Activated effector memory CD4-positive, alpha-beta T cell treated with anti-CD3 and anti-CD28 coated beads, Interleukin-2, amount 50 U/mL, for 16 hours (primary cell): ENCODE results near the gene ICAM2.
A peak's percentile ranks its signal among the peaks of the same experiment; 100 is the strongest.

ENCODE experiments used
- DNase-seq: peaks from one replicate; pipeline ENCODE4 v3.0.0-alpha.2; 2020

Gene ICAM2

DNA sequence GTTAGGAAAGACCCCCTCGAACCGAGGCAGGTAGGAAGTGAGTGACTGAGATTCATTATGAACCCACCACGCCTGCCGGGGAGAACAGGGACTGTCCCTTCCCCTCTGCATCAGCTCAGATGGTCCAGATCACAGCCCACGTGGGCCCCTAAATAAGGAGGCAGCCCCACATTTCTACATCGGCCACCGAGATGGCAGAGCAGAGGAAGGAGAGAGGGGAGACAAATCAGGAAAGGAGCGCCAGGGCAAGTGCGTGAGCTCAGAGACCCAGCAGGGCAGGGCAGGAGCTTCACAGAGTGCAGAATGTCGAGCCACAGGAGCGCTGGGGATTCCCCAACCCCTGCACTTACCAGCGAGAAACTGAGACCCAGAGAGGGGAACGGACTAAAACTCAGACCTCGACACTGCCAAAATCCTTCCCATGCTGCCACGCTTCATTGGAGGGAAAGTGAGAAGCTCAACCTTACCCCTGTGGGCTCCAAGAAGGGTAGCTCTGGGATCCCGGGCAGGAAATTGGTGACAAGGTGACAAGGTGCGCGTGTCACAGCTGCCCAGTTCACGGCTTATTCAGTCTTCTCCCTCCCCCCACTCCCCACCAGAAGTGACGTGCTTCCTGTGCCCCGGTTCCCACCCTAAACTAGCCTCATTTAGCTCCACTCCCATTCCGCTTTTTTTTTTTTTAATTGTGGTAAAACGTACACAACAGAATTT is at the start of gene ICAM2:
Gene ICAM2, minus strand, starts transcription at position 578 of the 711 bp plus-strand sequence. CDS start 13,942 bp downstream, outside the sequence.
- DNase-seq: peak; percentile 96

DNA sequence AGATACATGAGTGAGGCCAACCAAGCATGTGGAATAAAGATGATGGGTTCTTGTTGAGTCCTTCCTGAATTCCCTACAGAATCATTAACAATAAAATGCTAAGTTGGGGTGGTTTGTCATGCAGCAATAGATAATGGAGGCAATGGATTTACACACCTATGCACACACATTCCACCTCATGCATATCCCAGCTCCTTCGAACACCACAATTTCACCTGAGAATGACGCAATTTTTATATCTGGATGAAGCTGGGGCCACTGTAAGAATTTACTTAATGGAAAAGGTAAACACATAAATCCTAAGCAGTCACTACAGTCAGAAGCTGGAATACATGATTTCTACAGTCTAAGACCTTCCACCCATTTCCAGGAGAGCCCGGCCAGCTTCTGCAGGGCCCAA is 49.8 kb upstream of the ICAM2 start:
- no peak for DNase-seq

DNA sequence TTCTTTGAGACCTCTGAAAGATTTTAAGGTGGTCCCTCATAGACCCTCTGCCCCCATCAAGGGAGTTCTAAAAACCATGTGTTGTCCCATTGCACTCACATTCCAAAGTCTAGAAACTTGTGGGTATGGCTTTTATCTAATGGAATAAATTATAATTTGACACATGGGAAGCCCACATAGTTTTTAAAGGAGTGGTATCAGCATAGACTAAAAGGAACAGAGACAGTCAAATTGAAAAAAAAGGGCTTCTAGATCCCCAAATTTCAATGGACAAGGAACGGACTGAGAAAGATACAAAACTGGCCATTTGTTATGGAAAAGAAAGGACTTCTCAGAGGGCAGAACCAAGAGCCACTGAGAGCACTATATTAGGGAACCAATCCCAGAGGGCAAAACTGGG is 48.7 kb upstream of the ICAM2 start:
- no peak for DNase-seq

DNA sequence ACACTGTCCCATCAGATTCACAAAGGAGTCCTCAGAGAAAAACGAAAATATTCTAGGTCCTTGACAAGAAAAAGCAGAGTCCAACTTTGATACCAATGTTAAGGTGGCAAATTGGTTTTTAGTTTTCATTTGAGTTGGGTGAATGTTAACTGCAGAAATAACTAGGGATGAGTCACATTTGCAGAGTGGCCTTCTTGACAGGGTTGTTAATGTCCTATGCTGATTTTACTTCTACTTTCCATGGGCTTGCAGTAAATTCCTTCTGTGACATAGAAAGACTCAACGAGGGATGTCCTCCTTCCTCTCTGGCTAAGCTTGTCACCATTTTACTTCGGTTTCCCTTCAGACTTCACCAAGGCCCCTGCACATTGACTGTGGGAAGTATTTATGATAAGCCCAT is 47.2 kb upstream of the ICAM2 start:
- no peak for DNase-seq

DNA sequence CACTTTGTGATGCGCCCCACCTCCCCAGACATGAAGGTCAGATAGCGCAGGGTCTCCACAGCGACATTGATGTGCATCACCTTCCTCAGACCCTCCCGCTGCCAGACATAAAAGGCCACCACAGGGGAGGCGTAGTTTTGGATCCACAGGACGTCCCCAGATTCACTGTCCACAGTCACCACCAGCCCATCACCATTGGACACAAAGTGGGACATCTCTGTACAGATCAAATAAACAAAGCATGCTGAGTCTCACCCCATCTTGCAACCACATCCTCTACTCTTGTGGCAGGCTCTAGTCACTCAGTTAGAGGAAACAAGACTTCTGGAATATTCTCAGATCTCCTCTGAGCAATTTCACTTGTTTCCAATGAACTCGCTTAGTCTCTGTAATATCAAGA is 46.3 kb upstream of the ICAM2 start:
- no peak for DNase-seq

DNA sequence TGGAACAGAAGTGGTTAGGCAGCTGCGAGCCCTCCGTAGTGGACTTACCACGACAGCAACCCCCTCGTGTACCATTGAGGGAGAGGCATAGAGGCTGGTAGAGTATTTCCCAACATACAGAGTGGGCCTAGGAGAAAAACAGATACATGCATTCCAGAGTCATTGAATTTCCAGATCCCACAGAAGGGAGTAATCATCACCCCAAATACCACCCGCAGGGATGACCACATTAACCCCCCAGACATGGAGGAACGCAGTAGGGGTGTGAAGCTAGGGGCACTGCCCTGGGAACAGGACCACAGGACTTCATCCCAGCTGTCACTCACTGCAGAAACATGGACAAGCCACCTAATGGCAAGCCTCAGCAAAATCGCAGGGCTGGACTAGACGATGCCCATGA is 44.7 kb upstream of the ICAM2 start:
- DNase-seq: no peak

DNA sequence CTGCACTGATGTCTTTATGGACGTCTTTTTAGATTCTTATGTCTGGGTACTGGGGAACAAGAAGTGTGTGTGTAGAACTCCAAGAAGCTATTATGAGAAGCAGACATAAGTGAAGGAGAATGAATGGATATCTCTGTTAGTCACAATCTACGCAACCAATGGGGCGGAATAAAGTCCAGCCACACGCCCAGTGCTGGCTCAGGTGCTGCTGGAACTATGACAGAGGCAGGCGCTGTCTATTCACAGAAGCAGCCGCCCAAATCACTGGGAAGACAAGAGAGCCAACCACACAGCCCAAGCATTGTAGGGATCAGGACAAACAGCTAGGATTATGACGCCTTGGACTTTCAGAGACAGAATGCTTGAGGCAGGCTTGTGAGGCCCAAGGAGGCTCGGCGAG is 43.9 kb upstream of the ICAM2 start:
- DNase-seq: no peak

DNA sequence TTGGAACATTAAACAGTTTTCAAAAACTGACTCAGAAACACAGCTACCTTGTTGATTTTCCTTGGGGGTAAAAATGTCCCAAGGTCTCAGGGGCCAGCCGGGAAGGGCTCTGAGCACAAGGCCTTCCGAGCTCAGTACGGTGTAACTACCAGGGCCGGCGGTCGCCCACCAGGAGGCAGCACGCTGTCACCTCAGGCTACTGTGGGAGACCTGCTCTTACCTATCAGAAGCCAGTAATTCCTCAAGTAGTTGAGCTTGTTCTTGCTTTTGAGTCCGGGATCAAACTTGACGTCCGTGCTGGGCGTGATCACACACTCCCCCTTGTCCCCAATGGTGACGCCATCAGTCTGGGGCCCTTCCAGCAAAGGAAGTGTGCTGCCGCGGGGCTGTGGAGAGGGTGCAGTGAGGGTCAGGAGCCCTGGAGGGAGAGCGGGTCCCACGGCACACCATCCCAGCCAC is 43.4 kb upstream of the ICAM2 start:
- DNase-seq: peak; percentile 82

DNA sequence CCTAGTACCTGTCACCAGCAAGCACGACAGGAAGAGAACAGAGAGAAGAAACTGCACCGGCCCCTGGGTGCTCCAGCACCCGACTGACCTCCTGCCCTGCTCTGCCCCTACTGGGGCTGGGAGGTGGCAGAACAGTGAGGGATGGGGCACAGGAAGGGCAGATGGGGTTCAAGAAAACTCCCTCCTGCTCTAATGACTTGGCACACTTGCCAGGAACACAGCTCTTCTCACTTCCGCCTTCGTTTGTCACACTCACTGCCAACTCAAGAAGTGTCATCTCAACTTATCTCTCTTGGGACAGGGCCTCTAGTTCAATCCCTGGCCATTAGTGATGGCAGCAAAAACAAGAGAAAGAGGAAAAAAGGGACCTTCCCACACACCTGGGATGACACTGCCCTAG is 42.7 kb upstream of the ICAM2 start:
- DNase-seq: no peak

DNA sequence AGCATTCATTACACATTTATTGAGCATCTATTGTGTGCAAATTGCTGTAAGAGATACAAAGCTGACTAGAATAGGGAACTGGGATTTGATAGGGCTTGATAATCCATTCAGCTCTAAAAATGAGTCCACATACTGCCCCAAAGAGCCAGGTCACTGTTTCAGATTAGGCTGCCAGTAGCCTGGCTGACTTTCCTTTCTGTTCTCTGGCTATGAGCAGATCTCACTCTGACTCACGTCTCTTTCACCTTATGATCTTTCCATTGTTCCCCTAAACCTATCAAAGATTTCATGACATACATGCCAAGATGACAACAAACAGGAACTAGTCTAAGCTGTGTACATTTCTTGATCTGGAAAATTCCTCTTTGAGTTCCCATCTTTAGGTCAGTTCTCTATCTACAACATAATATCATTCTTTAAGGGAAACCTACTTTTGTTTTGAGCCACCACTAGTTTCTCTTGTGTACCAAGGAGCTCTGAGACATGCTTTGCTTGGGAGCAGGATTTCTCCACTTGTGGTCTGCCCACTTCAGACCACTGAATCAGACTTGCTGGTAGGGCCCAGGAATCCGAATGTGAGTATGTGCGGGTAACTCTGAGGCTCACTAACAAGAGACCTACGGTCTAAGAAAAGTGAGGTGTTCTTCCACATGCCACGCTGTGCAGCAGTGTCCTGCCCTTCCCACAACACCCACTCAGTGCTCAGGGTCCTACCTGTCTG is 40.9 kb upstream of the ICAM2 start:
- DNase-seq: no peak

DNA sequence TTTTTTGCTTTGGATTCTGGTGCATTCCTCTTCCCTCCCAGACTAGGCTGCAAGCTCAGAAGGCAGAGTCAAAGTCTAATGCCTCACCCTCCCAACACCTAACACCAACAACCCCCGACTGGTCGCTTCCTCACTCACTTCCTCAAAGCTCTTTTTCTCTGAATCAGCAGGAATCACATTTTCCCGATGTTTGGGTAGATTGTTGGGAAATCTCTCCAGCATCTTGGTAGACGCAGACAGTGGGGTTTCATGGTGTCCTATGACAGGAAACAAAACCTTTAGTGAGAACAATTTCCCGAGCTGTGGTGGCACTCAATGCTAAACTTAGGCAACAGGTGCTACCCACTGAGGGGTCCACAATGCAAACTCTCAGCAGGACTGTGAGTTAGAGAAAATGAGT is 39.9 kb upstream of the ICAM2 start:
- no peak for DNase-seq

DNA sequence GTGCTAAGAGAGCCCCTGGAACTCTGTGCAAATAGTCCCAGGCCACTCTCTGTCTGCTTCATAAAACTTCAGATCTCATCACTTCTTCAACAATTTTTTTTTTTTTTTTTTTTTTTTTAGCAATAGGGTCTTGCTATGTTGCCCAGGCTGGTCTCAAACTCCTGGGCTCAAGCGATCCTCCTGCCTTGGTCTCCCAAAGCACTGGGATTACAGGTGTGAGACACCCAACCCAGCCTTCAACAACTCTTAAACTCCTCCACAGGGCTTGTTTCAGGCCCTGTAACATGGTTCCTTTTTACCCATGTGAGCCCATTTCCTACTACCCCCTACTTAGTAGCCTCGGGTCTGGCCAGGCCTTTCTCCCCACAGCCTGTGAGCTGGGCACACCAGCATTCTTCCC is 39.3 kb upstream of the ICAM2 start:
- DNase-seq: no peak

DNA sequence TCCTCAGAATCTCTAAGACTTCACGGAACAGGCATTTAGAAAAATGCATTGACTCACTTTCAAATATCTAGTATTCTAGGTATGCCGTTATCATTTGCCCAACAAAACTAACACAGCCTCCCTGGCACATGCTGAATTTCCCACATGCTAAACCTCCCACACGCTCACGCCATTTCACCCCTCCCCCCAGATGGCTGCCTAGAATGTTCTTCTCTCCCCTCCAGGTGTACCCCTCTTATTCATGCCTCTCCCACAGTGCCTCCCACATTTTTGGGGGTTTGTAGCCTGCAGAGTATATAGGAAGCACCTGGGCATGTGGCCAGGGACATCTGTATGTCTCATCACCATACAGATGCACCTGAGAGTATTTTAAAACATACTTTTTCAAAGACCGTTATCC is 38.2 kb upstream of the ICAM2 start:
- no peak for DNase-seq

DNA sequence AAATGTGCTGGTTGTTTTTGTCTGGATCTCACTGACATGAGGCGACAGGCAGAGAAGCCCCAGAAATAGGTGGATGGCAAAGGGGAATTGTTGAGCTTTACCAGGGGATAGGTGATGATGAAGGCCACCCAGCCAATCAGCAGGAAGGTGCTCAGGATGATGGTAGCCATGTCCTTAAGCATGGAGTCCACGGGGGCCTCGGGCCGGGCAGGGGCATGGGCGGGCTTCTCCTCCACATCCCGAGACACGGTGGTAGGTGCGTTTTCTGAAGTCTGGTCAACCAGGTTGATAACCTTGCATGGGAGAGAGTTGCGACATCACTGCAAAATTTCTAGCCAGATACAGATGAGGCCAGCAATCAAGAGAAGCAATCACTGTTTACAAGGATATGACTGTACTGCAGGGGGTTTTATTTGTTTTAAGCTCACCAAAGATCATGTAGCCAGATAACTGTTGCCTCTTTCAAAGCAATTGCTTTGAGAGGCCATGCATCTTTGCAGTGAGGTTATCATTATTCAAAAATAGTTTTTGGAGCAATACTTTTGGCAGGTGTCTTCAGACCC is 37.3 kb upstream of the ICAM2 start:
- DNase-seq: no peak

DNA sequence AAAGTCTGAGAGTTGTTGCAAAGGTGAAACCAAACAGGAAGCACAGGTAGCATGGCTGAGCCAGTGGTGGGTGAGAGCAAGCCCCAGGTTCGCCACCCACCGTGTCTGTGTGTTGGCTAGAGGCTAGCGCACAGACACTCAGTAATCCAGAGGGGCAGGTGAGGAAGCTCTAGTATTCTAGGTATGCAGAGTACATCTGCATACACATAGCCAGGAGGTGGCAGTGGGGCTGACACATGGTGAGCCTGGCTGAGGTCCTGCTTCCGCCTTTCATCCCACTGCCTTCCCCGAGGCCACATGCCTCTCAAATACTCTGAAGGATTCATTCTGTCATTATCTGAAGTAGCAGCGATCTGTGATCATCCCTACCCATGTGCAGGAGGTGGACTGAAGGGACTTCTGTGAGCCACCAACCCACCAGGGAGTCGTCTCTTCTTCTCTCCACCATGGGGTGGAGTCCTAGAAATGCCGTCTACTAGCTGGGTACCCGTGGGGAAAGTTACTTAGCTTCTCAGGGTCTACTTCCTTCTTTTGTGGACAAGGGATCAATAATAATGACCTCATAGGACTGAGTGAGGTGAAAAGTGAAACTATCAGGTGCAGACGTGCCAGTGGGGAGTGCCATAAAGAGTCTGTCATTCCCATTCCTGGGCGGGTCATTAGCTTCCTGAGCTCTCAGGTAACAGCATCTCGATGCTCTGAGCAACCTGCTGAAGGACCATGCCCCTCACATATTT is 36.0 kb upstream of the ICAM2 start:
- DNase-seq: no peak

DNA sequence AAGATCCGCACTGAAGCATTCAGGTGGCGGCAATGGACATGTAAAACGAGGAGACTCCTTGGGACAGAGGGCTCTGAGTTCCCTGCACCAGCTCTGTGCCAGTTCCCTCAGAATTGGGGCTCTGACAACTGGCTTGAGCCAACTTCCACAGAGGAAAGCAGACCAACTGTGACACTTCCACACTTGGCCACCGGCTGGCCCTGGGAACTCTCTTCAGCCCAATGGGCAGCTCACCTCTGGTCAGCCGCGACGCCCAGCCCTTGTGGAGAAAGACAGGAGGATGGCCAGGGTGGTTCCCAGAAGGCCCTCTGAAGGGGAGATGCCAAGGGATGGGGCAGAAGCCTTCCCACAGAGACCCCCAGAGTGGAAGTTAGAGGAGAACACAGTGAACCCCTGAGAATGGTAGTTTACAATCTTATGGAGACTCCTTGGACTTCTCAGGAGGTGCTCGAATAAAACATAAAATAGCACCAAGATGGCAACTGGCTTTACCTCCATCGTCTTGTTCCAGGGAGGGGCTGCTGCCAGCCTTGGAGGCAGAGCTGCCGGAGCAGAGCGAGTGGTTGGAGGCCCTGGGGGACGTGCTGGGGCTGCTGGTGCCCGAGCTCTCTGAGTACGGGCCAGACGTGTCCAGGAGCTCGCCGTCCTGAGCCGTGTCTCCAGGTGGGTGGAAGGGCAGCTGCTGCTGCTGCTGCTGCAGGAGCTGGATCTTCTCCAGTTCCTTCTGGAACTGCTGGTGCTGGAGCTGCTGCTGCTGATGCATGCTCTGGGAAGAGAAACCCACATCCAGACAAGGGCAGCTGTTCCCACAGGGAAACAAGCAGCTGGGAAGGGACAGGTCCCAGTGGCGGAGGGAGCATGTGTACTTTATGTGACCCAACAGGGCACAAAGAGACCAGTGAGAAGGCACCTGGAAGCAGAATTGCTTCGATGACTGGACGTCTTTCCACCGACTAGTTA is 35.0 kb upstream of the ICAM2 start:
- DNase-seq: no peak

DNA sequence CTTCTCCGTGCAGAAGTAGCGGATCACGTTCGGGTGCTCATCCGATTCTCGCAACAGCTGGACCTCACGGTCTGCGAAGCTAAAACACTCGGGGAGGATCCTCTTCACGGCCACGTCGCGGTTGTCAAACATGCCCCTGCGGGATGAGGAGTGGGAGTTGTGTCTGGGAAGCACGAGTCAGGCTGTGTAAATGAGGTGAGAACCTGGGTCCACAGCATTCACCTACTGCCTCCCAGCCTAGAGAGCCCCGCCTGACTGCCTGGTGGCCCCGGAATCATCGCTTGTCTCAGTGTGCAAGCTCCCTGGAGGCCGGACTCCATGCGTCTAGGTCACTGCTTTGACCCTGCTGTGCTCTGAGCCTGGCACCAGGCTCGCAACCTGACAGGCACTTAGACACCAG is 33.9 kb upstream of the ICAM2 start:
- DNase-seq: no peak

DNA sequence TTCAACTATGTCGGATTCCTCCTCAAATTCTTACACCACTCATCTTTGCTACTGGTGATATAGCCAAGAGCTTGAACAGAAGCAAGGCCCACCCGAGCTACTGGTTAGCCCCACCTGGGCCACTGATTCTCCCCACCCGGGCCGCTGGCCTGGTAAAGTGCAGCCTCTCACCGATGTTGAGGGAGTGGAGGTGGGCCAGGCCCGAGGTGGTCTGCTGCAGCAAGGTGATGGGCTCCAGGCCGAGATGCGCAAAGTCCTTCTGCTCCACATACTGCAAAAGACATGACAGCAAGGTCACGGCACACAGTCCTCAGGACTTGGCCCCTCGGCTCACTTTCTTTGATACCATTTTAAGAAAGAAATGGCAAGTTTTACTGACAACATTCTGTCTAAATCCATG is 32.7 kb upstream of the ICAM2 start:
- no peak for DNase-seq

DNA sequence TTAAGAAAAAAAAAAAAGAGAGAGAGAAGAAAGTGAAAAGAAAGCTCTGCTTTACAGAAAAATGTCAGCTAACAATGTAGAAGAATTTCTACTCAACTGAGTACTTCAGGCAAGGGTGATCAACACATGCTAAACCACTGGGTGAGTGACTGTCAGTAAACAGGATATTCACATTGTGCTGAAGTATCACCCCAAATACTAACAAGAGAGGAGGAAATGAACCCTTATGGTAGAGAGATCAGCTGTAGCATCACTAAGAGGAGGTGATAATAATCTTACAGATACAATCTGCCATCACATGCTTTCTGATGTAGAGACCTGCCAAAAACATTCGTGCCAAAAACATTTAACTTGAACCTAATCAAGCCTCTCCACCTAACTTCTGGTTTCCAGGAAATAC is 30.7 kb upstream of the ICAM2 start:
- DNase-seq: no peak

DNA sequence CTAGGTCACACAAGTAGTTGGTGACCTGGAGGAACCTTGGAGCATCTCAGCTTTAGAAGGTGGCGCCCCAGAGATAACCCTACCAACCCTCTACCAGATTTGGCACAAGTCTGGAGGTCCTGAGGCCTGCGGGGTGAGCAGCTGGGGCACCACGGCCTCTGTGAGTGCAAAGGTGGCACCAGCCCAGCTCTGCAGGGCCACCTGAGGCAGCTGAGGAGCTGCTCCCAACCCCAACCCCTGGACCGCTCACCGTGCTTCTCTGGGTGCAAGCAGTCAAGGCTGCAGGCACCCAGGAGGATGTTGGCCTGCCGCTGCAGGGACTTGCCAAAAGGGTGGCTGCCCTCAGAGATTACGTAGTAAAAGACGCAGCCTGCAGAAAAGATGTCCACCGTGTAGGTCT is 28.4 kb upstream of the ICAM2 start:
- DNase-seq: no peak

DNA sequence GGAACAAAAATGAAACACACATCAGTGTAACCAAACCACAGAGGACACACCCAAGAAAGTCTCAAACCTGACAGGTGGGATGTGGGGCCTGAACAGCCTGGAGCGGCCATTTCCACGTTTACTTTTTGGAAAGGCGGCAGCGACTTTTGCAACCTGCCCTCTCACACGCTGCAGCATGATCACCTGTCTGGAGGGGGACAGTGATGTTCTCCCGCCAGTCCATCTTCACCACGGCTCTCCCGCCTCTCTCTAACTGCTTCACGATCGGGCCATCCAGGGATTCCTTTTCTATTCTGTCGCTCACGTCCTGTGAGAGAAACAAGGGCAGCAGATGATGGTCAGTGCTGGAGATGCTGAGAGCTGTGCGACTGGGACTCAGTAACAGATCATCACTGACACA is 24.7 kb upstream of the ICAM2 start:
- DNase-seq: peak; percentile 50

DNA sequence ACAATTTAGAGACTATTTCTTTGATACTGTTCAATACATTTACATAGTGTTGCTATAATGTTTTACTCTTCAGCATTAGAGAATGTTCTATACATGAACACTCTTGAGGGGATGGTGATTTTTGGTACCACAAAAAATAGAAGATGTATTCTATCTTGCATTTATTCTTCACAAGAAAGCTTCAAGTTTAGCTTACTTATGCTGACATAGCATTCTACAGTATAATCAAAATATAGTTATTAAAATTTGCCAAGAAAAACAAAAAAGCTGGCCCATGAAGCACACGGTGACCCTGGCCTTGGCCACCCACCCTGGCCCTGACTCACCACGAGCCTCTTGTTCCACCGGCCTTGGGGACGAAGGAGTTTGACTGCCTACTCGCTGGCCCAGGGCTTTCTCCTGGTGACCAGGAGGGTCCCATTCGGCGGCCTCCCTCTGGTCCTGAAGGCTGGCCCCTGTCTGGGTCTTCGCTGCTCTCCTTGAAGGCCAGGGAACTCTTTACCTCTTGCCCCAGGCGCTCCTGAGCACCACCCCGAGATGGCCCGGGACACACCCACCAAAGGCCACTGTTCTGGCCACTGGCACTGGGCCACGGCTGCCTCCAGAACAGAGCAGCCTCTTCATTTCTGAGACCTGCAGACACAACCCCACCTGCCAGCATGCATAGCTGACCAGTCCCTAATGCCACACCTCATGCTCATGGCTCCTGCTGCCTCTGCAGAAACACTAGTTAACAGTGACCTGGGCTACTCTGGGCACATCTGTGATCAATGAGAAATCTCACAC is 22.5 kb upstream of the ICAM2 start:
- no peak for DNase-seq
